Endothelial cell of umbilical vein (primary cell): ENCODE data around the gene NUP205.

ENCODE experiments used
- CTCF ChIP-seq, 2 donors: IDR thresholded peaks; 1 replicate in 1 of 2; 2 replicates in 1 of 2; pipeline ENCODE4 v1.5.1; 2011; ENCODE audit warnings: low read length in 2 of 2, mild to moderate bottlenecking in 2 of 2, moderate library complexity in 2 of 2, control low read depth in 1 of 2, inconsistent platforms in 1 of 2, low read depth in 1 of 2; ENCODE audit not compliant: insufficient read depth in 1 of 2; ENCODE audit errors: extremely low read depth in 1 of 2
- EZH2 ChIP-seq: IDR thresholded peaks from 2 replicates; pipeline ENCODE4 v1.6.1; 2012; ENCODE audit warnings: borderline replicate concordance, low read depth, mild to moderate bottlenecking, moderate library complexity, low read length, inconsistent platforms; ENCODE audit not compliant: severe bottlenecking
- GATA2 ChIP-seq: IDR thresholded peaks from 2 replicates; pipeline ENCODE4 v1.7.0; 2011; ENCODE audit warnings: low read depth, mild to moderate bottlenecking, moderate library complexity, mixed read lengths, low read length; ENCODE audit not compliant: insufficient read length, insufficient read depth
- JUN ChIP-seq: IDR thresholded peaks from 2 replicates; pipeline ENCODE4 v1.6.1; 2011; ENCODE audit warnings: borderline replicate concordance, low read depth; ENCODE audit not compliant: insufficient read length, insufficient read depth
- MAX ChIP-seq: IDR thresholded peaks from 2 replicates; pipeline ENCODE4 v1.6.1; 2011; ENCODE audit not compliant: insufficient read depth, insufficient read length
- MYC ChIP-seq: IDR thresholded peaks from one replicate; pipeline ENCODE4 v1.6.1; 2011; ENCODE audit warnings: mild to moderate bottlenecking, low read depth, low read length
- POLR2A ChIP-seq: IDR thresholded peaks from 2 replicates; pipeline ENCODE4 v1.6.1; 2012; ENCODE audit warnings: low read depth, mild to moderate bottlenecking, control low read depth, low read length
- POLR2AphosphoS5 ChIP-seq: IDR thresholded peaks from 2 replicates; pipeline ENCODE4 v1.6.1; 2012; ENCODE audit warnings: low read depth, mild to moderate bottlenecking, control low read depth, low read length, moderate library complexity; ENCODE audit not compliant: insufficient read depth

- TF ChIP-seq EZH2 (no peak), CTCF (IDR thresholded peaks at IDR 0.05; ENCODE audit: extremely low read depth in 1 of 2, insufficient read depth in 1 of 2, low read depth in 1 of 2, low read length in 2 of 2) (no peak), POLR2AphosphoS5 (no peak), POLR2A (no peak), MYC (no peak), MAX (no peak), GATA2 (no peak), JUN (no peak)
These were observed 87.0 kb downstream of the NUP205 start for GRCh38 chr7:135644729-135645128.
